Measurements from ENCODE around the gene SYDE1.
"Not testable (repeated sequence)": the region's sequence is repeated elsewhere in the genome, so short reads cannot be mapped to it uniquely, and the experiment has no call there.

DNA sequence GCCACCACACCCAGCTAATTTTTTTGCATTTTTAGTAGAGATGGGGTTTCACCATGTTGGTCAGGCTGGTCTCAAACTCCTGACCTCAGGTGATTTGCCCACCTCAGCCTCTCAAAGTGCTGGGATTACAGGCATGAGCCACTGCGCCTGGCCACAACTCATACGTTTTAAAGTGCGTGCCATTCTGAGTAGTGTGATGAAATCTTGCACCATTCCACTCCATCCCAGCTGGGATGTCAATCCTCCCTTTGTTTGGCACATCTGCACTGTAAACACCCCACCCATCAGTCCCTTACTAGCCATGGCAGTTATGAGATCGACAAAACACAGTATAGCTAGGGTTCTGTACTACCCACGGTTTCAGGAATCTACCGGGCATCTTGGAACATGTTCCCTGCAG, 9.2 kb upstream of the SYDE1 start:
- not testable (repeated sequence) for TF ChIP-seq POLR2A (IDR thresholded peaks at IDR 0.05; ENCODE audit: low read depth, low read length); TAF1 (IDR thresholded peaks at IDR 0.05; ENCODE audit: low read depth, low read length); POLR2AphosphoS5 (IDR thresholded peaks at IDR 0.05; ENCODE audit: low read depth, low read length); SPI1 (IDR thresholded peaks at IDR 0.05; ENCODE audit: low read depth, low read length); POU2F2 (IDR thresholded peaks at IDR 0.05; ENCODE audit: low read depth, low read length); PAX5 (IDR thresholded peaks at IDR 0.05; ENCODE audit: insufficient read depth, low read length, severe bottlenecking)

Data from GM12891 (cell line).